ENCODE results near the gene PACS2. TPM values are rescaled to one million over a fixed set of nuclear protein-coding genes. Genes with fewer than 3 reads are reported as not detected.

The PACS2 gene
- total RNA-seq, 3 donors from 2014 or later (not counting 1 experiment from before 2014, with no cell fraction given), result 58.4 to 76.5 (median 69.2) TPM

GRCh38 chr14:105365101-105365500 is 50.6 kb downstream of the PACS2 start:
- H3K27me3 ChIP-seq (ENCODE audit: control insufficient read depth, insufficient read depth, low read length), result no peaks in the 10 kb centered on the region
- 93% methylated on average over 11 of the region's 11 CpGs for WGBS (ENCODE audit: insufficient coverage)
- H3K9me3 Mint-ChIP-seq, result no peaks in the 10 kb centered on the region
- H3K4me1 ChIP-seq (ENCODE audit: control insufficient read depth, insufficient read depth, low read length), result peaks cover 10% of the 10 kb centered on the region
- DNase-seq (no peak), ATAC-seq (no peak)
- no peaks in the 10 kb centered on the region for H3K36me3 Mint-ChIP-seq
- no peaks in the 10 kb centered on the region for H3K27me3 Mint-ChIP-seq (ENCODE audit: low read depth in 2 of 2)
- no peaks in the 10 kb centered on the region for H3K9me3 ChIP-seq (ENCODE audit: control insufficient read depth, insufficient read depth, low read length)
- H3K4me3 Mint-ChIP-seq, result no peak overlapping the region
- H3K36me3 ChIP-seq (ENCODE audit: control insufficient read depth, insufficient read depth, low read length), result peaks cover 7% of the 10 kb centered on the region
- H3K4me3 ChIP-seq (ENCODE audit: low read length), result no peak overlapping the region
- no peak for TF ChIP-seq CTCF (IDR thresholded peaks at IDR 0.05)
- H3K4me1 Mint-ChIP-seq, result peaks cover 6 to 10% of the 10 kb centered on the region in 2 donors
- no peak overlapping the region for H3K27ac Mint-ChIP-seq
- intact Hi-C loops (cut with micrococcal nuclease), result no loop called here
- no peak overlapping the region for H3K27ac ChIP-seq (ENCODE audit: low read length)

DNA sequence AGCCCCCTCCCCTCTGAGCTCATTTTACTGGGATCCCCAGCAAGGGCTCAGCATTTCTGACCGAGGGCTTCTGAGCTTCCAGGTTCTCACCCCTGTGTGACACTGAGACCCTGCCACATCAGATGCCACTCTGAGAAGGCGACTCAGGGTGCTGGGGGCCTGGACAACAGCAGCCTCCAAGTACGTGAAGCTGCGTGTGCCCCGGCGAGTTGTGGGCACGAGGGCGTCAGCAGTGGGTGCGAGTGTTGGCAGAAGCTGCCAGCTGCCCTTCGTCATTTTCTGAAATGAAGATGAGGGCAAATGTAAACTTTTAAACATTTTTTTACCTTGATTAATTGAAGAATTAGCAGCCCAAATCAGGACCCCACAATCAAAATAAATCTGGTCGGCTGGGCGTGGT is 51.1 kb downstream of the PACS2 start:
- no peak for TF ChIP-seq CTCF (IDR thresholded peaks at IDR 0.05)
- intact Hi-C loops (cut with micrococcal nuclease), result no loop called here
- ATAC-seq, result no peak
- Mint-ChIP-seq H3K27ac (no peak overlapping the region), H3K9me3 (no peaks in the 10 kb centered on the region), H3K4me3 (no peak overlapping the region), H3K27me3 (ENCODE audit: low read depth in 2 of 2) (no peaks in the 10 kb centered on the region), H3K4me1 (peaks cover 6 to 10% of the 10 kb centered on the region in 2 donors), H3K36me3 (no peaks in the 10 kb centered on the region)
- H3K36me3 ChIP-seq (ENCODE audit: control insufficient read depth, insufficient read depth, low read length), result peaks cover 7% of the 10 kb centered on the region
- no peak overlapping the region for H3K4me3 ChIP-seq (ENCODE audit: low read length)
- H3K27me3 ChIP-seq (ENCODE audit: control insufficient read depth, insufficient read depth, low read length), result no peaks in the 10 kb centered on the region
- no peak for DNase-seq
- H3K27ac ChIP-seq (ENCODE audit: low read length), result no peak overlapping the region
- WGBS (ENCODE audit: insufficient coverage), result 95% methylated on average over 12 of the region's 12 CpGs
- H3K4me1 ChIP-seq (ENCODE audit: control insufficient read depth, insufficient read depth, low read length), result peaks cover 10% of the 10 kb centered on the region
- H3K9me3 ChIP-seq (ENCODE audit: control insufficient read depth, insufficient read depth, low read length), result no peaks in the 10 kb centered on the region

DNA sequence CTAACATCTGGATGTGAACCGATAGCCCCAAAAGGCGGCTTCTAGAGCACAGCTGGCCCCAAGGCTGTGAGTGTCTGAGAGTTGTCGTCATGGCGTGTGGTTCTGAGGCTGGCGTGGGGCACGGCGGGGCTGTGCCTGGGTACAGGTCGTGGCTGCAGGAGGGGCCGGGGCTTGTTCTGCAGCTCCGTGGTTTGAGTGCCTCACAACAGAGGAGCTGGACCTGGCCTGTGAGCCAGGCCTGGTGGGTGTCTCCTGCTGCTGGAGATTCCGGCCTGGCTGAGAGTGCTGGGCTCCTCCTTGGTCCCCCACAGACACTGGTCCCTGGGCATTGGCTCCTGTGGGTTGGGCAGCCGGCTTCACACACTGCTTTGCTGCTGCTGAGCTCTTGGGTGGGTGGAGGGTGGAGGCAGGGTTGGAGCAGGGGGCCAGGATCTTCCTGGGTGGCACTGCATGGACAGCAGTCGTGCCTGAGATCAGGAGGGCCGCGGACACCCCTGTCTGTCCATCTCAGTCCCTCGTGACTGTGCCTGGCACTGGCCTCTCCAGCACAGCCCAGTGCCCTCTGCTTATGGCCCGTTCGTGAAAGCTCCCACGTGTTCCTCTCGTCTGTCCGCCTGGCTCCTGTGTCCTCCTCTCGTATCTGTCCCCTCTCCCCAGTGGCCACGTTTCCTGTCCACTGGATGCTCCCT is 52.0 kb downstream of the PACS2 start:
- no peak for ATAC-seq
- Mint-ChIP-seq H3K36me3 (no peaks in the 10 kb centered on the region), H3K27ac (no peak overlapping the region), H3K27me3 (ENCODE audit: low read depth in 2 of 2) (no peaks in the 10 kb centered on the region), H3K4me3 (no peak overlapping the region), H3K4me1 (peaks cover 12 to 15% of the 10 kb centered on the region in 2 donors), H3K9me3 (no peaks in the 10 kb centered on the region)
- Histone ChIP-seq H3K27ac (ENCODE audit: low read length) (no peak overlapping the region), H3K4me3 (ENCODE audit: low read length) (no peak overlapping the region), H3K36me3 (ENCODE audit: control insufficient read depth, insufficient read depth, low read length) (peaks cover 7% of the 10 kb centered on the region), H3K27me3 (ENCODE audit: control insufficient read depth, insufficient read depth, low read length) (no peaks in the 10 kb centered on the region), H3K4me1 (ENCODE audit: control insufficient read depth, insufficient read depth, low read length) (peaks cover 16% of the 10 kb centered on the region), H3K9me3 (ENCODE audit: control insufficient read depth, insufficient read depth, low read length) (no peaks in the 10 kb centered on the region)
- intact Hi-C loops (cut with micrococcal nuclease), result no loop called here
- no peak for TF ChIP-seq CTCF (IDR thresholded peaks at IDR 0.05)
- WGBS (ENCODE audit: insufficient coverage), result 89% methylated on average over 23 of the region's 23 CpGs
- DNase-seq, result no peak
